ENCODE data around the gene MPDU1. TPM values are rescaled to one million over a fixed set of nuclear protein-coding genes. Genes with fewer than 3 reads are reported as not detected.

Gene MPDU1
- total RNA-seq, 1 experiment from 2014 or later: 73.1 TPM

GRCh38 chr17:7577327-7578199 is 6.1 kb upstream of the MPDU1 start:
- Histone ChIP-seq H3K27ac (ENCODE audit: insufficient read length, low read depth, low read length) (no peak overlapping the region), H3K79me2 (ENCODE audit: insufficient read depth, low read length) (peaks cover 21% of the 10 kb centered on the region; the same call in 1 of the 2 replicates), H2BK12ac (ENCODE audit: insufficient read length, low read depth, low read length) (no peak overlapping the region), H2BK15ac (ENCODE audit: low read depth, low read length) (no peak overlapping the region), H3K9me3 (ENCODE audit: control insufficient read depth, low read depth, low read length) (no peaks in the 10 kb centered on the region), H4K8ac (replicated peaks; ENCODE audit: insufficient read length, low read depth, low read length) (no peak overlapping the region), H2AFZ (ENCODE audit: low read length) (no peak overlapping the region), H3K23me2 (ENCODE audit: insufficient read length, low read depth, low read length, poor library complexity, severe bottlenecking) (no peaks in the 10 kb centered on the region), H3K9ac (ENCODE audit: extremely low read depth, insufficient read length, low read length) (no peak overlapping the region), H3K23ac (ENCODE audit: insufficient read length, low read depth, low read length) (no peak overlapping the region), H3T11ph (ENCODE audit: low read length) (no peak overlapping the region), H4K20me1 (ENCODE audit: control insufficient read depth, insufficient read depth, insufficient read length) (no peaks in the 10 kb centered on the region), H4K5ac (ENCODE audit: insufficient read length, low read depth, low read length) (no peak overlapping the region), H3K56ac (ENCODE audit: insufficient read length, low read depth, low read length) (no peak overlapping the region), H3K4me1 (ENCODE audit: insufficient read depth, low read length) (0 out of 2 replicates have a peak, but pooled peaks cover 4% of the 10 kb centered on the region), H3K14ac (ENCODE audit: insufficient read depth, low read length) (no peak overlapping the region), H2BK20ac (ENCODE audit: low read depth, low read length, poor library complexity, severe bottlenecking) (no peak overlapping the region), H2BK5ac (ENCODE audit: insufficient read length, low read length) (no peak overlapping the region), H4K91ac (ENCODE audit: insufficient read length, low read depth, low read length) (no peak overlapping the region), H3K18ac (ENCODE audit: insufficient read length, low read depth, low read length) (no peak overlapping the region), H3K4ac (ENCODE audit: low read depth, low read length) (no peak overlapping the region), H3K79me1 (ENCODE audit: insufficient read depth, low read depth, low read length, poor library complexity, severe bottlenecking) (peaks cover 2% of the 10 kb centered on the region), H3K27me3 (ENCODE audit: insufficient read depth, low read length) (no peaks in the 10 kb centered on the region), H2BK120ac (ENCODE audit: low read depth, low read length, poor library complexity, severe bottlenecking) (no peak overlapping the region), H3K4me2 (ENCODE audit: insufficient read depth, insufficient read length, low read length) (no peak overlapping the region), H2AK5ac (ENCODE audit: insufficient read length, low read length) (no peak overlapping the region)
- peaks cover 10% of the 10 kb centered on the region for H3K27me3 Mint-ChIP-seq (ENCODE audit: low read depth)
- H3K9me3 Mint-ChIP-seq: peaks cover 3 to 7% of the 10 kb centered on the region in 2 experiments; a peak in 3 of 5 replicates
- TF ChIP-seq CTCF (conservative IDR thresholded peaks at IDR 0.05): no peak
- peaks cover 53 to 56% of the 10 kb centered on the region in 2 experiments for H3K4me1 Mint-ChIP-seq
- peak overlapping the region in 2 of 3 experiments; percentile 74 to 96; a peak in 3 of 7 replicates for H3K27ac Mint-ChIP-seq
- DNase-seq: no peak
- peak overlapping the region; percentile 12 to 24 for H3K4me3 Mint-ChIP-seq
- peaks cover 53 to 83% (median 66%) of the 10 kb centered on the region in 3 experiments for H3K36me3 Mint-ChIP-seq (ENCODE audit: insufficient read depth in 1 of 3, low read depth in 3 of 3)
- no CpG with 5 or more reads among the region's 17 CpGs for WGBS (ENCODE audit: extremely low coverage, insufficient read length, low lambda C conversion rate)
